SK-N-DZ (cell line): ENCODE data around the gene CERS6.
A peak's percentile ranks its signal among the peaks of the same experiment; 100 is the strongest.
"Not testable (repeated sequence)": the region's sequence is repeated elsewhere in the genome, so short reads cannot be mapped to it uniquely, and the experiment has no call there.

Source experiments
- DNase-seq: peaks from one replicate; pipeline ENCODE4 v3.0.0-alpha.2; 2015; ENCODE audit warnings: low spot score

Gene CERS6

DNA sequence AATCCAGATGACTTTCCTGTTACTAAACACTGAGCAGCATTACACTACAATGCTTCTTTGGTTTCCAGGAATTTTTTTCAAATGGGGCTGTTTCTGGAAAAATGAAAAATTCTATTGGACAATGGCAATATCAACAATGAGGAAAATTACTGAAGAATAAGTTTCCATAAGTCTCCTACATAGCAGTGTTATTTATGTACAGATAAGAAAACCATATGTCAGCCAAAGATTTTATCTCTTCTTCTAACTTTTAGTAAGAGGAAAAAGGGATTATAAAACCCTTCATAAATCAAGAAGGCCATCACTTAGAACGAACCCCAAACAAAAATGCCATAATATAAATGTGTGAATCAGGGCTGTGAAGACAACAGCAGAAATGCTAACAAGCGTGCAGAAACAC, 314.7 kb downstream of the CERS6 start:
- DNase-seq, result no peak

DNA sequence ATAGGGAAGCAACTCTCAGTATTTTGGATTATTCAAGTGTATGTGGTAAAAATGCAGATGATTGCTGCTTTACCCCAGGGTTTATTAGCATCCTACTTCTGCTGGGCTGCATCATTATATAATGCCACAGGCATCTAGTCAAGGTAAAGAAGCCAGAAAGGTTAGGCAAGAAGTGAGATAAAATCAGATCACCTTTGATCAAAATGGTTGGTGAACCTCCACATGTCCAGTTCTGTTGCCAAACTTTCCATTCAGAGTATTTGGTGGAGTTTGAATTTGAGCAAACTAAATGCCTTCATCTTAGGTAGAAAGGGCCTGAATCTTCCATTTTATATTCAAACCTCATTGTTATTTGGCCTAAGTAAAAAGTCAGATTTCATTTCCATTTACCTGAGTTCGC, 316.6 kb downstream of the CERS6 start:
- no peak for DNase-seq

DNA sequence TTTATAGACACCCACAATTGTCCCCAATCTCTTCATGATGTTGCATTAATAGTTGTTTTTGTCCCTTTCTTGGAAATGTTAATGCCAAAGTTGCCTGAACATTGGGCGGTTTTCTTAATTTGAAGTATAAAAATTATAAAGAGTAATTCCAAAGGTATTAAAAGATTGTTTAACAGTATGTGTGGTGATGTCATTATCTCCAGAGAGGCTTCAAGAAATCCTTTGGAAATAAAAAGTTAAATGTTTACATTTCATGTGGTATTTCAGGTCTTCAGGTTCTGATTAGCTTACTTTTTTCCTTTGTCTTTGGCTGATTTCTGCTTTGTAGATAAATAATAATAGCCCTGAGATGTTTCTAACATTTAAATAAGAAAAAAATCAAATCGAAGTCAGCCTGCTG, 317.1 kb downstream of the CERS6 start:
- no peak for DNase-seq

DNA sequence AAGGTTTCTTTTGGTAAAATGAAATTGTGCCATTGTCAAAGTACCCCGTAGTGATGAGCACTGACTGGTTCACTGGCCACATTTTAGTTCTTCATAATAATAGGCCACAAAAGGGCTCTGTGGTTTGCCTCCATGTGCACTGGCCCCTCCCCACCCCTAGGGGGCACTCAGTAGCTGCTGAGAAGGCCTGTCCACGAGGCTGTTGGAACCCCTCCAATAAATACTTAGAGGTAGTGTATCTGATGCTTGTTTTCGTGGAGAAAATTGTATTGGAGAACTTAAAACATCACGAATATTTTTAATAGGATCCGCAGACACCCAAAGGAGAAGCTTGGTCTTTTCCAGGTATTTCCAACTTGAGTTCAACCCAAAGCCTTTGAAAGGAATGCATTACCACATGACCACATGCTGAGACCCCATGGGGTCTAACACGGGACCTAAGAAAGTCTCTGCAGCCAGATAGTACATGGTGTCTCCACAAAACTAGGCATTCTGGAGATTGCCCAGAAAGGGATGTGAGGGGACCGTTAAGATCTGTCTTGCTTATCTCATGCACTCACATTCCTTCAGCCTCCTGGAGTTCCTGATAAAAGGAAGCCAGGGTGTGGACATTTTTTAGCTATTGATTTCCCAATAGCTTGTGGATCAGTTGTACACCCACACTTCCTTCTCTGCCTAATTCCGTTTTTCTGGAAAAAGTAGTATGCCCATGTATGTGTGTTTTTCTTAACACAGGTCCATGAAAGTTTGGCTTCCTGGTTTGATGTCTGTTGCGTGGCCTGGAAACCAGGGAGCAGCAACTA, 317.8 kb downstream of the CERS6 start:
- peak; percentile 46 for DNase-seq

DNA sequence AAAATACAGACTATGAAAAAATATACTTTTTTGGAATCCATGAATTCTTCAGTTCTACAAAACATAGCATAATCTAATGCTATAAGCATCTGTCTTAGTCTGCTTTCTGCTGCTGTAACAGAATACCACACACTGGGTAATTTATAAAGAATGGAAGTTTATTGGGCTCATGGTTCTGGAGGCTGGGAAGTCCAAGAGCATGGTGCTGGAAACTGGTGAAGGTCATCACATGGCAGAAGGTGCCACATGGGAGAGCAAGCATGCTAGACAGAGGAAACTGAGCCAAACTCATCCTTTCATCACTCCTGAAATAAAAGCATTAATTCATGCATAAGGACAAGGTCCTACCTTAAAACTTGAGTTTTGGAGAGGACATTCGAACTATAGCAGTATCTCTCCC, 319.8 kb downstream of the CERS6 start:
- no peak for DNase-seq

DNA sequence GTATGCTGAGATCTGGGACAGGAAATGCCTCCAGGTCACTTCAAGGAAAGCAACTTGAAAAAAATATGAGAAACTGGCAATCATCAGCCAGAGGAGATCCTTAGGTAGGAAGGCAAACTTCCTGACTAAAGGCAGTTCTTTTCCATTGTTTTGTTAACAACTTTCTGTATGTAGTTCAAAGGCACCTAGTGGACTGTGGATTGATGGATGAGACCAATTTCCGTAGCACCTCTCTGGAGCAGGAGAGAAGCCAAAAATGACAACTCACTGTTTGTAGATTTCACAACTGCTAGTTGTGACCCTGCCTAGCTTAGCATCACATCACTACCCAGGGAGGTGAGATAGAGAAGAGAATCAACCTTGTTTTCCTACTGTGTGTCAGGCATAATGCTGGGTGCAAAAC, 324.6 kb downstream of the CERS6 start:
- no peak for DNase-seq

DNA sequence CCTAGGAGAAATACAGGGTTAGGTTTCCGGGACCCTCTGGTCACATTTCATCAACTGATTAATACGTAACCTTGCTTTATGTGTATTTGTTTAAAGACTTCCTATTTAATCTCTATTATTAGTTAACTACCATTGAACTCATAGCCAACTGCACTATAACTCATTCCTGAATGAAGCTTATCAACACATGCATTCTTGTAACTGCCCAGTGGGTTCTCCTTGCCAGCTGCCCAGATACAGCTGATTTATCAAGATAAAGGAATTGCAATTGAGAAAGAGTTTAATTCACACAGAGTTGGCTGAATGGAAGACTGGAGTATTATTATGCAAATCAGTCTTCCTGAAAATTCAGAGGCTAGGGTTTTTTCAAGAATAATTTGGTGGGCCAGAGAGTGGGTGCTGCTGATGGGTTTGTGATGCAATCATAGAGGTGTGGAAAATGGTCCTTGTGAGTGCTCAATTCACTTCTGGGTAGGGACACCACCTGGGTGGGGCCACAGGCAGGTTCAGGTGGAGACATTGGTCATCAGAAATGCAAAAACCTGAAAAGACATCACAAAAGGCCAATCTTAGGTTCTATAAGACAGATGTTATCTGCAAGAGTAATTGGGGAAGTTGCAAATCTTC, 325.2 kb downstream of the CERS6 start:
- no peak for DNase-seq

DNA sequence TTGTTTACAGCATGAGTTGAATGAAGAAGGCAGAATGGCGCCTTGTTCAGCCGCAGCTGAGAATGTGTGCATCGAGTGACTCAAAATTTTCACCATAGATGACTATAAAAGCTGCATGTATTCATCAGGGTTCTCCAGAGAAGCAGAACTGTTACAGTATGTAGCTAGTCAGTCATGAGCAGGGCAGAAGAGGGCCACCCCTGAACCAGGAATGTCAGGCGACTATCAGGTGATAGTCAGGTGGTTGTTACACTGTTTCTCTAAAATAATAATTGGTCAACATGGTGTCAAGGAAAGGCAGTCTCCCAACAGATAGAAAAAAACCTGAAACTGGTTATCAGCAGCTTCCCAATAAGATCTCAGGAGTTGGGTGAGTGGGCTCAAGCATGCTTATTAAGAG, 326.2 kb downstream of the CERS6 start:
- DNase-seq, result no peak

DNA sequence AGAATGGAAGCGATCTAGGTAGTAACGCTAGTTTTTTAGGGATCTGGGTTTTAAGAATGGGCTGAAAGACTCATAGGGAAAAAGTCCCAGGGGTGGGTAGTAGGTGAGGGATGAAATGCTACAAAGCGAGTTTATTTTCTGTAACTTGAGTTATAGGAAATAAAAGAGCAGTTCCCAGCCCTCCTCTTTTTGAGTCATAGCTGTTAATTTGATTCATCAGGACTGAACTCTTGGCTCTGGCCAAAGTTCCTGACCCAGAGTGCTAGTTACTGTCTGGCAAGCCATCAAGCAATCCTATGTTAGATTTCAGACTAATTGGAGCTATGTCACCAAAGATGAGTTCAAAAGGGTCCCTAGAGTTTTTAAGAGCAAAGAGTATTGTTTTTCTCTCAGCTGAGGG, 328.9 kb downstream of the CERS6 start:
- no peak for DNase-seq

DNA sequence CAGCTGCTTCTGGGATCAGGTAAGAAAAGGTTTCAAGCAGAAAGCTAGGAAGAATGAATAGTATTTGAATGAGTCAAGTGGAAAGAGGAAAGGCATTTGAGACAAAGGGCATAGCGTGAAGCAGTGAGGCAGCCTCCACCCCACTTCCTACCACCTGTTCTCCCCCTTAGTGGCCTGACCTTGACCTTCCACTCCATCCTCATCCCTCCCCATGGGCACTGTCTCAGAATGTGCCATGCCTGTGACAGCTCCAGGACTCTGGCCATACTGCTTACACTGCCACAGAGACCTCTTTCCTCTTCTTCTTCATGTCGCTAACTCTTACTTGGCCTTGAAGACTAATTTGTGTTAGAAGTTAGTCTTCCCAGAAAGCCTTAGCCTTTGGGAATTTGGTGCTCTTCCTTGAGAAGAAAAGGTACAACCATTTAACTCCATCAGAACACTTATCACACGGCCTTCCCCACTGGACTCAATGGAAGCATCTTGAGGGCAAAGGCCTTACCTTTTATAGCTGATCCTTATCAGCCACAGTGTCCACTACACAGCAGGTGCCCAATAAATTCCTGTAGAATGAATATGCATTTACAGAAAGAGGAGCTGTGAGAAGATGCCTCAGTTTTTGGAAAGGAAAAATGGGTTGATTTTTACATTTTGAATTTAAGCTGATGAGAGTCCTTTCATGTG, 331.2 kb downstream of the CERS6 start:
- DNase-seq, result no peak

DNA sequence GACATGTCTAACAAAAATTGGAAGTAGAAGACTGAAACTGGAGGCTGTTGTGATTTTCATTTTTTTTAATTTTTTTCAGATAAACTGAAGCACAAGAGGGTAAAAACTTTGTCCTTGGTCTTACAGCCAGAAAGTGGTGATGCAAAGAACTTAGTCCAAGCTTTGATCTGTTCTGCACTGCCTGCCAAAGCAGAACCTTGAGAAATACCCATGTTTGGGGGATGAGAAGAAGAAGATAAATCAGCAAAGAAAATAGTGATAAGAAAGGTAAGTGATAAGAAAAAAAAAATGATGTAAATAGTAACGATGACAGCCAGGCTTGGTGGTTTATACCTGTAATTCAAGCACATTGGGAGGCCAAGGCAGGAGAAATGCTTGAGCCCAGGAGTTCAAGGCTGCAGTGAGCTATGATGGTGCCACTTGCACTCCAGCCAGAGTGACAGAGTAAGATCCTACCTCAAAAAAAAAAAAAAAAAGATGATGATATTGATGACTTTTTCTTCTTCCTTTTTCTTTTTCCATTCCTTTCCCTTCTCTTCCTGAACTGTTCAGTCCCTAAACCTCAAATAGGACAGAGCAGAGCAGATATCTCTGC, 331.8 kb downstream of the CERS6 start:
- no peak for DNase-seq

DNA sequence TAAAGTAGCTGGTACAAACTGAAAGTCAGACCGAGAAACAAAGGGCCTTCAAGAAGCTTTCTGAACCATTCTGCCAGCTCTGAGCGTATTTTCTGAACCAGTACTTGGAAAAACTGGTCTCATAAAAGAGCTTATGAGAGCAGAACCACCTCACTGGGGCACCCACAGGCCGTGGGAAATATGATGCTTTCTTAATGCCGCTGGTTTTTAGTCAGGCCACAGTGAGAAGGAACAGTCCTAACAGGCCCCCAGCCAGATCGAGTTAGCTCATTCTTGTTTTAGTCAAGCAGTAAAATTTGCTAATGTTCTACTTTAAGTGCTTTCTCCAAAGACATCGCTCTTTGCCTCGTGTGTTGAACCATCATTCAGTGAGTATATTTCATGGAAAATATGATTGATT, 333.7 kb downstream of the CERS6 start:
- no peak for DNase-seq

DNA sequence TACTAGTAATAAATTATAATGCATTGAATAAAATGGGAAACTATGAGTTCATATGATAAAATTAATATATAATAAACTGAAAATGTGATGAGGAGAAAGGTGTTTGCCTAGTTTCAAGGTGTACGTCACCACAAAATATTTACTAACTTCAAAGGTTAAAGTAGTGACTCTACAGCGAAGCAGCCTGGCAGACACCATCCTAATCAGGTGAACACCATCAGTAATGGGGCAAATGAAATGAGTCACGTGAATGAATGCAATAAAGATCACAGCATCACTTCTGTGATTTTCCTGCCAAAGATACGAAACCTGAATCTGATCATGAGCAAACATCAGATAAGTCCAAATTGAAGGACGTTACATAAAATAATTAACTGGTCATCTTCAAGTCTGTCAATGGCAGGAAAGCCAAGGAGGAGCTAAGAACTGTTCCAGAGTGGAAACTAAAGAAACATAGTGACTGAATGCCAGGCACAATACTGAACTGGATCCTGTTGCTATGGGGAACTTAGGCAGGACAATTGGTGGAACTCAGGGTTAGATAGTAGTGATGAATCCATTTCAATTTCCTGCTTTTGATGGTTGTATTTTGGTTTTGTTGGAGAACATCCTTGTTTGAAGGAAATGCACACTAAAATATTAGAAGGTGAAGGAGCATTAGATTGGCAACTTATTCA, 334.3 kb downstream of the CERS6 start:
- DNase-seq, result no peak

DNA sequence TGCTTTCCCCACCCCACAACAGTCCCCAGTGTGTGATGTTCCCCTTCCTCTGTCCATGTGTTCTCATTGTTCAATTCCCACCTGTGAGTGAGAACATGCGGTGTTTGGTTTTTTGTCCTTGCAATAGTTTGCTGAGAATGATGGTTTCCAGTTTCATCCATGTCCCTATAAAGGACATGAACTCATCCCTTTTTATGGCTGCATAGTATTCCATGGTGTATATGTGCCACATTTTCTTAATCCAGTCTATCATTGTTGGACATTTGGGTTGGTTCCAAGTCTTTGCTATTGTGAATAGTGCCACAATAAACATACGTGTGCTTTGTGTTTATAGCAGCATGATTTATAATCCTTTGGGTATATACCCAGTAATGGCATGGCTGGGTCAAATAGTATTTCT, 335.1 kb downstream of the CERS6 start:
- not testable (repeated sequence) for DNase-seq

DNA sequence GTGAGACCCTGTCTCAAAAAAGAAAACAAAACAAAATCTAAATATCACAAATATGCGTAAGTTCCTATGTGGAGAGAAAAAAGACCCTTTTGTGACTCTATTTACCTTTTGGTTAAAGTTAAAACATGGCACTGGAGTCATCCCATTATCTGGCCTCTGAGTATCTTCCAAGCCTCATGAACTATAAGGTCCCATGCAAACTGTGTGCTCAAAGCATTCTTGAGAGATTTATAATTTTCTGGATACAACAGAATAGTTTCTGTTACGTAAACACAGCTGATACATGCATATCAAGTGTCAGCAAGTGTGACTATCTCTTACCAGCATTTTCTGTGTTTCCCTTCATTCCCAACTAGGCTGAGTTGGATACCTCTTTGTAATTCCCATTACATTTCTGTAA, 337.5 kb downstream of the CERS6 start:
- no peak for DNase-seq

DNA sequence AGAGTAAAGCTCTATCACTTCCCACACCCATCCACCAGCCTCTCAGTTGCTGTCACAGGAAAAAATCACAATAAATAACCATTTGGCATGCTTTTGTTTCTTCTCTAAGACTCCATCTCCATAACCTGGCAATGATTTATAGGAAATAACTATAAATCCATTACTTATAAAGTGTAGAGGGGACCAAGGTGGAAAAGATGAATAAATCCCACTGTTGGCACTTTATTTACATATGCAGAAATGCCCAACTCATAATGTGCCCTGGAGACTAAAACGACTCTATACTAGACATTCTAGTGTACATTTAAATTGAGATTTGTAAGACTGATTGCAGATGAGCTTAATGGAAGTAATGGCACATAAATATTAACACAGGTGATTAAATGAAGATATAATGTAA, 338.9 kb downstream of the CERS6 start:
- no peak for DNase-seq

DNA sequence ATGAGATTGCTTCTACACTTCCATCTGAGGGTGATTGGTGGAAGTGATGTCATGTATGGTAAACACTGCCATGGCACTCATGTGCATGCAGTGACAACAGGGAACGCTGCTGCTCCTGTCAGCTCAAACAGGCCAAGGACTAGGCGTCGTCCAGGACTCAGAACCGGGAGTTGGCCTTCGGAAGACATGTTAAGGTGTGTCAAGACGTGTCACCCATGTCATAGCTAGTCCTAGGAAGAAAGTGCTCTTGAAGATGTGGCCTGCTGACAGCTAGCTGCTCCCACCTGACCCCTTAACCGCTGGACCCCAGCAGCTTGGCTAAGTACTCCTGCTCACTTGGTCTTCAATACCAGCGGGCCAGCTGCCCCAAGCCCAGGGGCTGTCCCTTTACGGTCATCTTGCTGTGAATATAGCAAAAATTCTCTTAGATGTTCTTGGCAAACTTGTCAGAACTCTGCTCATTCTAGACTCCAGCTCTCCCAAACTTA, 340.1 kb downstream of the CERS6 start:
- no peak for DNase-seq

DNA sequence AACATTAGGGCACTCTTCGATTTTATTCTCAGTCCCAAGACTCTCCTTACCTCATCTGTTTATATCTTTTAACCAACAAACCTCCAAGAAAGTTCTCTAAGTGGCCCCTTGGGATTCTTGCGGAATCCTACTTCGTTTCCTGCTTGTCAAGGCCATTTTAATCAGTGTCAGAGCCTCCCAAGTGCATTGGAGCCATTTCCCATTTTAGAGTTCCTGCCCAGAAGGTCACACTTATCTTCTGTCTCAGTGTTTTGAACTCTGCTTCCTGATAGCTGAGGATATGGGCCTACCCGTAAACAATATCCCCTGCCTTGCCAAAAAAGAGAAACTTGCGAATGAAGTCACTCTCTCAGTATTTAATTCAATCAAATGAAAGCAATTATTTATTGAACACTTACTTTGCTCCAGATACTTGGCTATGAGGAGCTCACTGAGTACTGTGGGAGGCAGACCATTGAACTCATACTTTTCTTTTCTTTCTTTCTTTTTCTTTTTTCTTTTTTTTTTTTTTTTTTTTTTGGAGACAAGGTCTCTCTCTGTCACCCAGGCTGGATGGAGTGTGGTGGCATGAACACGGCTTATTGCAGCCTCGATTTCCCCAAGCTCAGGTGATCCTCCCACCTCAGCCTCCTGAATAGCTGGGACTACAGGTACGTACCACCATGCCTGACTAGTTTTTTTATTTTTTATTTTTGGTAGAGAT, 340.7 kb downstream of the CERS6 start:
- no peak for DNase-seq

DNA sequence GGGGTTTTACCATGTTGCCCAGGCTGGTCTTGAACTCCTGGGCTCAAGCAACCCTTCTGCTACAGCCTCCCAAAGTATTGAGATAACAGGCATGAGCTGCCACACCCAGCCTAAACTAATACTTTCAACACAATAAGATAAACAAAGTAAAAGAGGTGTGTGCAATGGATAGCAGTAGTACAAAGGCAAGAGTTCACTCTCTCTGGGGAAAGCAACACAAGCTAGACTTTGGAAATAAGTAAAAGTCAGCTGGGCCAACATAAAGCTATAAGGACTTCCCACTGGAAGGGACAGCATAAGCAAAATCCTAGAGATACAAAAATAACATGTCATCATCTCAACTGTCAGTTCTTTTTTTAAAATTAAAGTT, 341.2 kb downstream of the CERS6 start:
- DNase-seq, result no peak

DNA sequence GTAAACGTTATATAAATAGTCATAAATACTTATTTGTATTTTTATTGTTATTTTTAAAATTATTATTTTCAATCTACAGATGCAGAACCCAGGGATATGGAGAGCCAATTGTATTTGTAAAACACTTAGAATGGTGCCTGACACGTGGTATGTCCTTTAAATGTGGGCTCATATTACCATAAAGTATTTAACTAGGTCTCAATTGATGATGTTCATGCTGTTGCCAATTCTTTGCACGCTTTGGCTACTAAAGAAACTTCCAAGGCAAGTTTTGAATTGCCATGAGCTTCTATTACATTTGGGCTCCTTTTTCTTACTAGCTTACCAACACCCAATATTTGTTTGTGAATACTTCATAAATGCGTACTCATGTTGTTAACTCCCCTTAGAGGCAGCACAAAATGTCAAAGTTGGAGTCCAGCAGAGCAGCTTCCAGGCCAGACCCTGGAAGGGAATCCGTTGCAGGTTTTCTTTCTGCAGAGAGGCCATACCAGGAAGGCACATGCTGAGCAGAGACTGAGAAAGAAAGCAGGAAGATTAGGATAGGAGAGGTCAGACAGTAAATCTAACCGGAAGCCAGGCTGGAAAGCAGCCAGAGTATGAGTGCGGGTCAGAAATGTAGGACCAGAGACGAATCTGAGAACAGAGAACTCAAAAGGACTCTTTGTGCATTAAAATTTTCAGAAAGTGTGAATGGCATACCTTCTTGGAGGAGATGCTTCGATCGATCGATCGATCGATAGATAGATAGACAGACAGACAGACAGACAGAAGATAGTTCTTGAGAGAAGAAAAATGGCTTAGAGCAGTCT, 342.2 kb downstream of the CERS6 start:
- DNase-seq, result no peak
